ENCODE data around the gene CLEC16A. TPM values are rescaled to one million over a fixed set of nuclear protein-coding genes. Genes with fewer than 3 reads are reported as not detected.

The CLEC16A gene
- total and polyA plus RNA-seq, 4 donors: 14.3 to 44.4 (median 26.4) TPM

GRCh38 chr16:11155284-11155806 is 211.0 kb downstream of the CLEC16A start:
- no peak for TF ChIP-seq CTCF (IDR thresholded peaks at IDR 0.05; ENCODE audit: control extremely low read depth, extremely low read depth)
- H3K9me3 ChIP-seq (ENCODE audit: control insufficient read depth in 4 of 4, insufficient read depth in 3 of 4, low read length in 3 of 4): no peaks in the 10 kb centered on the region
- ATAC-seq (ENCODE audit: insufficient read depth, low FRiP score) (no peak), DNase-seq (no peak)
- WGBS, 2 donors: 86 to 93% methylated on average over 13 of the region's 13 CpGs
- no peak overlapping the region for H3K27ac ChIP-seq (ENCODE audit: low read depth in 1 of 2, low read length in 1 of 2)
- H3K4me3 ChIP-seq: no peak overlapping the region
- peaks cover 3 to 40% (median 9%) of the 10 kb centered on the region in 5 donors for H3K4me1 ChIP-seq (ENCODE audit: control insufficient read depth in 5 of 5, insufficient read depth in 5 of 5, low read length in 5 of 5)
- H3K27me3 ChIP-seq (ENCODE audit: control insufficient read depth in 3 of 3, insufficient read depth in 3 of 3, low read length in 2 of 3): no peaks in the 10 kb centered on the region
- peaks cover 0 to under 1% (median 0%) of the 10 kb centered on the region in 4 donors for H3K36me3 ChIP-seq (ENCODE audit: control insufficient read depth in 4 of 4, insufficient read depth in 4 of 4, low read length in 4 of 4)
- H3K9ac ChIP-seq (ENCODE audit: insufficient read depth in 1 of 2, low read length in 2 of 2): no peak overlapping the region

DNA sequence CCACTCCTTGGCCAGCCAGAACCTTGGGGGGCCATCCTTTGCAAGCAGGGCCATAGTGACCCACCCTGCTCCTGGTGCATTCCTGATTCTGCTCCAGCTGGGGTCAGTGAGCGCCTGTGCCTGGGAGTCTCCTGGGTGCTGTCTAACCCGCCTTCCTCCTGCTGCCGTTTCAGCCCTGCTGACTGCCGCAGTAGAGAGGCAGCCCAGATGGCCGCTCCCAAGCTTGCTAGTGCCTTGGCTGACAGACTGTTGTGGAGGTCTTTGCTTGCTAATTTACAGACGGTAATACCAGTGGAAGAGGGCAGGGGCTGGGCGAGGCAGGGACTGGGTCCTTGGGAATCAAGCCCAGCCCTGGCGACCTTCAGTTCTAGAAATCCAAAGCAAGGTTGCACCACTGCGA is 212.0 kb downstream of the CLEC16A start:
- no peaks in the 10 kb centered on the region for H3K36me3 ChIP-seq (ENCODE audit: control insufficient read depth in 4 of 4, insufficient read depth in 4 of 4, low read length in 4 of 4)
- DNase-seq (no peak), ATAC-seq (ENCODE audit: insufficient read depth, low FRiP score) (no peak)
- 95 to 97% methylated on average over 9 of the region's 9 CpGs for whole genome bisulfite sequencing, 2 donors
- no peak overlapping the region for H3K27ac ChIP-seq (ENCODE audit: low read depth in 1 of 2, low read length in 1 of 2)
- TF ChIP-seq CTCF (IDR thresholded peaks at IDR 0.05; ENCODE audit: control extremely low read depth, extremely low read depth): no peak
- H3K9ac ChIP-seq (ENCODE audit: insufficient read depth in 1 of 2, low read length in 2 of 2): no peak overlapping the region
- peaks cover 6 to 41% (median 9%) of the 10 kb centered on the region in 5 donors for H3K4me1 ChIP-seq (ENCODE audit: control insufficient read depth in 5 of 5, insufficient read depth in 5 of 5, low read length in 5 of 5)
- H3K9me3 ChIP-seq (ENCODE audit: control insufficient read depth in 4 of 4, insufficient read depth in 3 of 4, low read length in 3 of 4): no peaks in the 10 kb centered on the region
- no peaks in the 10 kb centered on the region for H3K27me3 ChIP-seq (ENCODE audit: control insufficient read depth in 3 of 3, insufficient read depth in 3 of 3, low read length in 2 of 3)
- H3K4me3 ChIP-seq: no peak overlapping the region

GRCh38 chr16:11157143-11157542 is 212.8 kb downstream of the CLEC16A start:
- ATAC-seq (ENCODE audit: insufficient read depth, low FRiP score) (no peak), DNase-seq (no peak)
- Histone ChIP-seq H3K9me3 (ENCODE audit: control insufficient read depth in 4 of 4, insufficient read depth in 3 of 4, low read length in 3 of 4) (no peaks in the 10 kb centered on the region), H3K9ac (ENCODE audit: insufficient read depth in 1 of 2, low read length in 2 of 2) (no peak overlapping the region), H3K4me1 (ENCODE audit: control insufficient read depth in 5 of 5, insufficient read depth in 5 of 5, low read length in 5 of 5) (peaks cover 6 to 47% (median 11%) of the 10 kb centered on the region in 5 donors), H3K27me3 (ENCODE audit: control insufficient read depth in 3 of 3, insufficient read depth in 3 of 3, low read length in 2 of 3) (no peaks in the 10 kb centered on the region), H3K36me3 (ENCODE audit: control insufficient read depth in 4 of 4, insufficient read depth in 4 of 4, low read length in 4 of 4) (no peaks in the 10 kb centered on the region), H3K4me3 (no peak overlapping the region), H3K27ac (ENCODE audit: low read depth in 1 of 2, low read length in 1 of 2) (no peak overlapping the region)
- WGBS, 2 donors: 91 to 92% methylated on average over 7 of the region's 7 CpGs
- no peak for TF ChIP-seq CTCF (IDR thresholded peaks at IDR 0.05; ENCODE audit: control extremely low read depth, extremely low read depth)

GRCh38 chr16:11158018-11158417 is 213.7 kb downstream of the CLEC16A start:
- DNase-seq (no peak), ATAC-seq (ENCODE audit: insufficient read depth, low FRiP score) (no peak)
- no peaks in the 10 kb centered on the region for H3K27me3 ChIP-seq (ENCODE audit: control insufficient read depth in 3 of 3, insufficient read depth in 3 of 3, low read length in 2 of 3)
- peaks cover 0 to 52% (median 17%) of the 10 kb centered on the region in 5 donors for H3K4me1 ChIP-seq (ENCODE audit: control insufficient read depth in 5 of 5, insufficient read depth in 5 of 5, low read length in 5 of 5)
- no peak overlapping the region for H3K9ac ChIP-seq (ENCODE audit: insufficient read depth in 1 of 2, low read length in 2 of 2)
- H3K36me3 ChIP-seq (ENCODE audit: control insufficient read depth in 4 of 4, insufficient read depth in 4 of 4, low read length in 4 of 4): no peaks in the 10 kb centered on the region
- no peaks in the 10 kb centered on the region for H3K9me3 ChIP-seq (ENCODE audit: control insufficient read depth in 4 of 4, insufficient read depth in 3 of 4, low read length in 3 of 4)
- no peak for TF ChIP-seq CTCF (IDR thresholded peaks at IDR 0.05; ENCODE audit: control extremely low read depth, extremely low read depth)
- H3K27ac ChIP-seq (ENCODE audit: low read depth in 1 of 2, low read length in 1 of 2): no peak overlapping the region
- WGBS, 2 donors: 92 to 95% methylated on average over 12 of the region's 12 CpGs
- no peak overlapping the region for H3K4me3 ChIP-seq

All from lung (tissue), 12 donors.